GM19438 (cell line): ENCODE results near the gene KRTAP20-3.

ENCODE experiments used
- ATAC-seq: cut with Tn5 transposase; IDR thresholded peaks from one replicate; pipeline ENCODE4 v1.9.1; 2021; ENCODE audit warnings: low read depth; ENCODE audit not compliant: unreplicated experiment

The KRTAP20-3 gene

DNA sequence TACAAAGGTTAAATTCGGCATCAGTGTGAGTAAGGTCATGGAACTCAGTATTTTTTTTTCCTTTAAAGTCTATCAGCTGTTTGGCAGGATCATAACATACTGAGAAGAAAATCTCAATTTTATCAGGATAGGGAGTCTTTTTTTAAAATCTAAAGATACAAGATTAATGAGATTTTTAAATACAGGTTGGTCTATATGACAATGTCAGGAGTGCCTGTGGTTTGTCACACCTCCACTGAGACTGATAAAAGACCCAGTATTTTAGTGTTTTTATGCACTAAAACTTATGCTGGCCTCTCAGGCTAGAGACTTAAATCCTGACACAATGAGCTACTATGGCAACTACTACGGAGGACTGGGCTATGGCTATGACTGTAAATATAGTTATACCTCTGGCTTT, at the start of gene KRTAP20-3:
TSS of gene KRTAP20-3 (plus strand) at position 301 of the 400 bp plus-strand sequence.
- ATAC-seq, result no peak

- no peak for ATAC-seq
Measured at GRCh38 chr21:30598802-30599201, 43.9 kb upstream of the KRTAP20-3 start, which contains the start of gene KRTAP6-2. KRTAP6-2 (minus strand) TSS chr21:30598902; CDS start chr21:30598874, 28 bp downstream.

- ATAC-seq, result no peak
Measured at GRCh38 chr21:30600787-30601186, 41.9 kb upstream of the KRTAP20-3 start, which contains the start of gene KRTAP22-1. KRTAP22-1 (plus strand) TSS chr21:30601087.

DNA sequence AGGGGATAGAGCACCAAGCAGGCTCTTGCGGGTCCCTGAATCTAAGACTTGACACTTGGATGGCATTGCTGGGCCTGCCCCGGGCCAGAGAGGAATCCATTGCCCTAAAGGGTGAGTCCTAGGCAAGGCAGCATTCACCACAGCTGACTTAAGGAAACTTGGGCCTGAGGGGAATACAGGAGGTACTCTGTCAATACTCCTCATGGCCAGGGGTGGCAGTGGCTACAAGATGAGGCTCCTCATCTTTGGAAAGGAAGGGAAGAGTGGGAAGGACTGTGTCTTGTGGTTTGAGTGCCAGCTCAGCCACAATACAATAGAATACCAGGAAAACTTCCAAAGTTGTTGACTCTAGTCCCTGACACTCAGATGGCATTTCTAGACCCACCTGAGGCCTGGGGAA, 36.7 kb upstream of the KRTAP20-3 start:
- ATAC-seq, result no peak

- ATAC-seq, result no peak
Measured at GRCh38 chr21:30612132-30612531, 30.5 kb upstream of the KRTAP20-3 start.

GRCh38 chr21:30613836-30614235, 28.8 kb upstream of the KRTAP20-3 start, which contains the start of gene KRTAP6-1:
KRTAP6-1 (minus strand) TSS chr21:30613930; CDS start chr21:30613904, 26 bp downstream.
- no peak for ATAC-seq

GRCh38 chr21:30615199-30615598, 27.5 kb upstream of the KRTAP20-3 start:
- ATAC-seq, result no peak

GRCh38 chr21:30616125-30616524, 26.5 kb upstream of the KRTAP20-3 start, which contains the start of gene KRTAP20-1:
KRTAP20-1 (plus strand) TSS chr21:30616425; CDS start chr21:30616455, 30 bp downstream.
- no peak for ATAC-seq

GRCh38 chr21:30620080-30620479, 22.6 kb upstream of the KRTAP20-3 start:
- no peak for ATAC-seq

DNA sequence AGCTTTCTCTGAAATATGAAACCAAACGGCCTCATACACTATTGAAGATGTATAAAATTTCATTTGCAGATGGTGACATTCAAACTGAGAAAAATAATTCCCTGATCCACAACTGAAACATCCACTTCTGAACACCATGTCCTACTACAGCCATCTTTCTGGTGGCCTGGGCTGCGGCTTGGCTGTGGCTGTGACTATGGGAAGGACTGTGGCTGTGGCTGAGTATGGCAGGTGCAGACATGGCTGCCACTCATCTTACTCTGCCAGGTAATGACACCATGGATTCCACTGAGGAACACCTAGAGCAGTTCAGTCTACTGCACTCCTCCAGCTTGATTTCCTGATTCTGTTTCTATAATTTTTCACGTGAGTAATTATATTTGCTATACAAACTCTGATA, 22.1 kb upstream of the KRTAP20-3 start, which contains the start of gene KRTAP20-4:
TSS of gene KRTAP20-4 (plus strand) at position 106 of the 400 bp plus-strand sequence.
- no peak for ATAC-seq

DNA sequence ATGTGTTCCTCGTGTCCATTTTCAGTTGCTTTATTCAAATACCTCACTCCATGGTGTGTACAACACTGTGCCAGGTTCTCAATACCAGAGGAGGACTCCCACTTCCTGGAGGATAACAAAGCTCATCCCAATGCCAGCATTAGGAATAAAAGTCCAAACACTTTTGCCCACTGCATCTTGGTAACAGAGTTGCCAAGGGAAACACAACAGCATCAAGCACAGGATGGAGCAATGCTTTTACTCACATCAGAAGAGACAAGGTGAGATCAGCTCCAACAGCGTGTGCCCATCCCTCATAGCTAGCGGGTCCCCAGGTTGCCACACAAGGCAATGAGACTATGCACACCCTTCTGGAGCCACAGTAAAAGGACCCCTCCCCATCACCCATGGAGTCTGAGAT, 19.3 kb upstream of the KRTAP20-3 start:
- ATAC-seq, result no peak

DNA sequence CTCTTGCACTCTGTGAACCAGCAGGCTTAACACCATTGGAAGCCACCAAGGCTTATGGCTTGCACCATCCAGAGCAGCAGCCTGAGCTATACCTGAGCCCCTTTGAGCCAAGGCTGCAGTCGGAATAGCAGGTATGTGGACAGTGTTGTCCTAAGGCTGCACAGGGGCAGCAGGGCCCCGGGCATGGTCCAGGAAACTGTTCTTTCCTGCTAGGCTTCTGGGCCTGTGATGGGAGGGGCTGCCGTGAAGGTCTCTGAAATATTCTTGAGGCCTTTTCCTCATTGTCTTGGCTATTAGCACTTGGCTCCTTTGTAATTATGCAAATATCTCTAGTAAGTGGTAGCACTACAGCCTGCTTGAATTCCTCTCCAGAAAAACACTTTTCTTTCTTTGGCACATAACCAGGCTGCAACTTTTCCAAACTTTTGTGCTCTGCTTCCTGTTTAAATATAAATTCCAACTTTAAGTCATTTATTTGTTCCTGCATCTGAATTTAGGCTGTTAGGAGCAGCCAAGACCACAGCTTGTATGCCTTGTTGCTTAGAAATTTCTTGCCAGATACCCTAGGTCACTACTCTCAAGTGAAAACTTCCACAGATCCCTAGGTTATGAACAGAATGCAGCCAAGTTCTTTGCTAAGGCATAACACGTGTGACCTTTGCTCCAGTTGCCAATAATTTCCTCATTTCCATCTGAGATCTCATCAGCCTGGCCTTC, 17.1 kb upstream of the KRTAP20-3 start:
- ATAC-seq, result no peak

DNA sequence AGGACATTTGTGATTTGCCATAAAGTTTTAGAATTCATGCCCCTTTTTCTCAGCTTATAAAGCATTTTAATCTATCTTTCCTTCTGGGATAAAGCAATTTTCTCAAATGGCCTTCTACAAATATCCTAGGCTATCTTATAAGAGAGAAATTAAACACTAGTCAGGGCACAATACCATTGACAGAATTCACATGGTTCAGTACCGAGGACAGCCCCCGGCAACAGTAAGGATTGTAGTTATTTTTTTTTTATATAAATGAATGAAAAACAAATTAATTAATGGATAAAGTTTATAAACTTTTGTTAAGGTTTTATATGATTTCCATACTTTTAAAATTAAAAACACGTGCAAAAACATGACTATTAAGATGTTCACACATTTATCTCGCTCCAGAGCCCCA, 14.6 kb upstream of the KRTAP20-3 start:
- no peak for ATAC-seq

- no peak for ATAC-seq
Measured at GRCh38 chr21:30629200-30629599, 13.5 kb upstream of the KRTAP20-3 start.

DNA sequence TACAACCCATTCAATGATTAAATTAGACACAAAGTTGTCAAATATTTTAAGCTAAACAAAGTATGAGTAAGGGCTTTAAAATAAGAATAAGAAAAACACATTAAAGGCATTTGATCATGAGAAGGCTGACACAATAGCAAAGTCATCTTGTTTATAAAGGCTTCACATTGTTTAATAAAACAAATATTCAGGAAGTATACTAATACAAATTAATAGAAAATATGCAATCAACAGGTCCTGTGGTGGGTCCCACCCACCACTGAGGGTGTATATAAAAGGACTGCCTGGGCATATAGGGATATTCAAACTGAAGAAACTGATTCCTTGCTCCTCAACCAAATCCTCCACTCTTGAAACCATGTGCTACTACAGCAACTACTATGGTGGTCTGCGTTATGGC, 7.8 kb upstream of the KRTAP20-3 start, which contains the start of gene KRTAP20-2:
TSS of gene KRTAP20-2 (plus strand) at position 301 of the 400 bp plus-strand sequence. CDS start at position 359, 58 bp downstream.
- ATAC-seq, result no peak

DNA sequence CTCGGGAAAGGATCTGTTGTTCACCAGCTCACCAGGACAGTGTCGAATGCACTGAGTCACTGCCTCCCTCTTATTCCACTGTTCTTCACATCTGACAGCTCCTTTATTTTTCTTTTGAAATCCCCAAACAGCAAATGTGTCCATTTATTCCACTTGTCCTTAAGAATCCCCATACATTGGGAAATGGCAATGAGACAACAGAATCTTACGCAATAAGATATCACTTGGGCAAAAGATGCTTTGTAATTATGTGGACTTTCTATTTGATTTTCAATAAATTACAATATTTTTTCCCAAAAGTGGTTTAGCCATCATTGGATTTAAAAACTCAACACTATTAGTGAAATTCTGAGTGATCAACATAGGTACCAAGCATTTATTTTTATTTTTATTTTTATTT, 4.0 kb upstream of the KRTAP20-3 start:
- ATAC-seq, result no peak

DNA sequence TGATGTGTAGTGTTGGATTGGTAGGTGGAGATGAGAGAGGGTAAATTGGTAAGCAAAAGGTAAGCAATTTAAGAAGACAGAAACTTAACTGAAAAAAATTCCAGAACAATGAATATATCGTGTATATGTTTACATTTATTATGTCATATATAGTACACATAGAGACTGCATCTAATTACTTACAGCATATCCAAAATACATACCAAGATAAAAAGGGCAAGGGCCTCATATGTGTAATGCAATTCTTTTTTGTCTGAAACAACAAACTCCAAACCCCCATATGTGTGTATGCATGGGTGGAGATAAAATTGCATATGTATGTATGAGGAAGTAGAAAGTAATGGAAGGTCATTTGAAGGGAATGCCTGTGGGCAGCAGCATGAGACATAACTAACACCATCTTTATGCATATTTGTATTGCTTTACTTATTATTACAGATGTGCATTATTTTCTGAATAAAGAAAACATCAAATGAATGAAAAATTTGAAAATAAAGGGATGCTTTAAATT, 4.3 kb downstream of the KRTAP20-3 start:
- no peak for ATAC-seq

- no peak for ATAC-seq
Measured at GRCh38 chr21:30652891-30653290, 10.2 kb downstream of the KRTAP20-3 start.

GRCh38 chr21:30668776-30669175, 26.1 kb downstream of the KRTAP20-3 start:
- ATAC-seq, result no peak

- no peak for ATAC-seq
Measured at GRCh38 chr21:30672985-30673650, 30.5 kb downstream of the KRTAP20-3 start.

GRCh38 chr21:30674312-30674711, 31.6 kb downstream of the KRTAP20-3 start:
- ATAC-seq, result no peak
